Smooth muscle cell of the brain vasculature (primary cell): ENCODE data around the gene FRS2.

ENCODE experiments used
- DNase-seq: peaks from one replicate; pipeline ENCODE4 v3.0.0-alpha.2; 2012; ENCODE audit warnings: low read depth, low spot score

Gene FRS2

DNA sequence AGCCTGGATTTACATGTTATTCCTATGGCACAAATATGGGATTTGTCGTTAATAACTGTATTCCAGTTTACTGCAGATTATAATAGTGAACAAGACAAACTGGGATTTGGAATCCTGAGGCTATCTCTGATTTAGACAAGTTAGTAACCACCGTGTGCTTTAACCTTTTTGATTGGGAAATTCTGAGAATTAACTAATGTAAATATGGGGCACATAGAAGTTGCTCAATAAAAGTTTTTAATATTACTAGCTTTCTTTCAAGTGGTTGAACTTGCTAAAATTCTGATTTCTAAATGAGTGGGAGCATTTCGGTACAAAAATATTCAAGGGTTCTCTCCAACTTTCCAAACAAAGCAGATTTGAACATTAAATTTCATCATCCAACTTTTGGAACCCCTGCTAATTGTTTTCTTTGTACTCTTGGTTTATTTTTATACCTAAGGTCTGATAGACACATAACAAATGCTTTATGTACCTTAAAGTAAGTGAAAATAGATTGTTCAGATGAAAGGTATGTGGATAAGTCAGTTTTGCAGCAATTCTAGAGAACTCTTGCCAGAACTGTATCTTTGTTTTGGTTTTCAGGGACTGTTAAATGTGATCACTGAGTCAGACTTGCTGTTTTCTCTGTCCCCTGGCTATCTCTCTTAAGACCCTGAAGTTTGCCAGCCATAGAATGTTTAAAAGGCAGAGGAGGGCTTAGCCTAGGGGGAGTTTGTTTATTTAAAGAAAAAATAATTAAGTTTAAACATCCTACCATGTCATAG, 57.5 kb downstream of the FRS2 start:
- DNase-seq, result peak; percentile 35

DNA sequence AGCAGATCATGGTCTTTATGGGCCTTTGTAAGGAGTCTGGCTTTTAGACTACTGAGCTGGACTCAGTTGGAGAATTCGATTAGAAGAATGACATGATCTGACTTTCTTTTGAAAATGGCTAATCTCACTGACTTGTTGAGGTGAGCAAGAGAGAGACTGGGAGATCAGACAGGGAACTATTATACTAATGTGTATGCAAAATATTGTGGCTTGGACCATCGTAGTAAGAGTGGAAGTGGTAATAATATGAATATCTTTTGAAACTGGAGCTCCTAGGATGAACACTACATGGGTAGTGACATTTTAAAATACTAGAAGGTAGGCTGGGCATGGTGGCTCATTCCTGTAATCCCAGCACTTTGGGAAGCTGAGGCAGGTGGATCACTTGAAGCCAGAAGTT, 58.8 kb downstream of the FRS2 start:
- no peak for DNase-seq

DNA sequence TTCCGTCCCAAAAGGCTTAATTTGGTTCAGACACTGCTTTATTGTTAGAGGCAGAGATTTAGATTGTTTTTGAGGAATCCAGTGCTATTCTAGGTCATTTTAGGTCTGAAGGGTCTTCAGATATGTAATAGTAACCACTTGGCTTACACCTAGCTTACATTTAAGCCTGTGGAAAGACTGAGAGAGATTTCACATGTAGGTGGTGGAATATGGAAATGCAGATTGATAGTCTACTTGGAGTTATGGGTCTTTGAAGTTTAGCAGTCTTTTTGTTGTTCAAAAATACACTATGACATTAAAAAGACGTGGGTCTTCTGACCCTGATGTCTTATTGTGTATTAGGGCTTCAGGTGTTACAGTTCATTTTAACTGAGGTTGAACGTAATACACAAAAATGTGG, 63.7 kb downstream of the FRS2 start:
- DNase-seq, result no peak

DNA sequence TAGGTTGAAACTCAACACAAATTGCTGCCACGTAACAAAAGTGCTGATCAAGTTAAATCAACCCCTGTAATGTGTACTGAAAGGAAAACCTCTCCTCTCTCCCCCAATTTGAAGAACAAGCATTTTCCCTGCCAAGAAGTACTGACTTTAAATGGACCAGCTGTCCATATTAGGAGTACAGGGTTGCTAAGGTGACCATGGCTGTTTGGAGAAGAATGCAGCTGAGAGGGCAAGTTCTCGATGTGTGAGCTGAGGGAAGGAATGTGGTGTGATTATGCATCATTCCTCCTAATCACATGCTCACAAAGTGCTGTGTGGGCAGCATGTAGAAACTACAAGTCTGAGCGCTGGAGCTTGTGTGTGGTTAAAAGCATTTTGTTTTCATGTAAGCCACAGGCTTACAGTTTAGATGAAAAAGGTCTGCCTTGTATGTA, 64.2 kb downstream of the FRS2 start:
- DNase-seq, result peak; percentile 92

DNA sequence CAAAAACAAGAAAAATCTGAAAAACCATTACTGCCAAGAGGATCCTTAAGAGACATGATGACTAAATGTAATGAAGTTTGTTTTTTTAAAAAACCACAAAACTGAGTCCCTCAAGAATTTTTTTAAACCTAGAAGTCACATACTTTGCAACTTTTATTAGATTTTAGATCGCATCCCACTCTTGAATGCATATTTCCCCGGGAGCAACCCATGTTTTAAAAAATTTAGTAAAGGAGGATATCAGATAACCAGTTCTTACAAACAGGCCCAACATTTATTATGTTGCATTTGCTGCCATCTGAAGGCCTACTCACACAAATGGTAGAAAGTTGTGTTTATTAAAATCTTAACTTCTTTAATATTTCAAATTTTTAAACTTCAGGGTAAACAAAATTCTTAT, 70.8 kb downstream of the FRS2 start:
- no peak for DNase-seq

DNA sequence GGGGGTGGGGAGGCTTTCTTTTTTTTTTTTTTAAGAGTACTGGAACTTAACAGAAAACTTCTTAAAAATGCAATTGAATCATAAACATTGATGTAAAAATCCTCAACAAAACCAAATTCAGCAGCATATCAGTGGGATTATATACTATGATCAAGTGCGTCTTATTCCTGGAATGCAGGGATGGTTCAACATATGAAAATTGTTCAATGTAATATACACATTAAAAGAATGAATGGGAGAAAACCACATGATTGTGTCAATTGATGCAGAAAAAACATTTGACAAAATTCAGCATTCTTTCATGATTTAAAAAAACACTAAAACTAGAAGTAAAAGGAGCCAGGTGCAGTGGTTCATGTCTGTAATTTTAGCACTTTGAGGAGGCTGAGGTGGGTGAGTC, 73.9 kb downstream of the FRS2 start:
- DNase-seq, result no peak

DNA sequence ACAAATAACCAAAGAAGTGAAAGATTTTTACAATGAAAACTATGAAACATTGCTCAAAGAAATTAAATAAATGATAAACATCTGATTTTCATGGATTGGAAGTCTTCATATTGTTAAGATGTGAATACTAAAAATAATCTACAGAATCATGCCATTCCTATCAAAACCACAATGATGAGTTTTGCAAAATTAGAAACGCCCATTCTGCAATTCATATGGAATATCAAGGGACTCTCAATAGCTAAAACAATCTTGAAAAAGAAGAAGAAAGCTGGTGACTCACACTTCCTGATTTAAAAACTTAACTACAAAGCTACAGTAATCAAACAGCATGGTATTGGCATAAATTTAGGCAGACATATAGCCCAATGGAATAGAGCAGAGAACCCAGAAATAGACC, 74.9 kb downstream of the FRS2 start:
- DNase-seq, result no peak

DNA sequence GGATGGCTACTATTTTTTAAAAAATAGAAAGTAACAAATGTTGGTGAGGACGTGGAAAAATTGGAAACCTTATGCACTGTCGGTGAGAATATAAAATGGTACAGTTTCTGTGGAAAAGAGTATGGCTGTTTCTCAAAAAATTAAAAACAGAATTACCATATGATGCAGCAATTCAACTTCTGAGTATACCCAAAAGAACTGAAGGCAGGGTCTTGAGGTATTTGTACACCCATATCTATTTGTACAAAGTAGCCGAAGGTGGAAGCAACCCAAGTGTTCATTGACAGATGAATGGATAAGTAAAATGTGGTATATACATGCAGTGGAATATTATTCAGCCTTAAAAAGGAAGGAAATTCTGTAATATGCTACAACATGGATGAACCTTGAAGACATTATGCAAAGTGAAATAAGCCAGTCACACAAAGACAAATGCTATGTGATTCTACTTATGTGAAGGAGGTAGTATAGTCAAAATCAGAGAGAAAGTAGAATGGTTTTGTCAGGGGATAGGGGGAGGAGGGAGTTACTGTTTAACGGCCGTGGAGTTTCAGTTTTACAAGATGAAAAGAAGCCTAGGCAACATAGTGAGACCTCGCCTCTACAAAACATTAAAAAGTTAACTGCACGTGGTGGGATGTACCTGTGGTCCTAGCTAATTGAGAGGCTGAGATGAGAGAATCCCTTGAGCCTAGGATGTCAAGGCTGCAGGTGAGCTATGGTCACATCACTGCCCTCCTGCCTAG, 76.7 kb downstream of the FRS2 start:
- DNase-seq, result no peak

DNA sequence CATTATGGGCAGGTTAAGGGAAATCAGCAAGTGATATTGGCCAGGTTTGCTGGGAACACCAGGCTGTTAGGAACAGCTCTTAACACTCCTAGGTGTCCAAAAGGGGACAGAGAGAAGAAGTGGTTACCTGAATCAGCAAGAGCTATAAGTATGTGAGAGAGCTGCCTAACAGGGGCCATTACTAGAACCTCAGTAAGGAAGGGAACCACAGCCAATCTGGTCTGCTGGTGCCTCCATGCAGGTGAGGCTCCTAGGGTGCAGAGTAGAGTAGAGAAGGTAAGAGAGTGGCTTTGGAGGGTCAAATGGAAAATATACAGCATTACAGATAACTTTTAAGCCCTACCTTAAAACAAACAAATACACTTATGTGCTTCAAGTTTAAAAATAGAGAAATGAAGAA, 78.5 kb downstream of the FRS2 start:
- no peak for DNase-seq

DNA sequence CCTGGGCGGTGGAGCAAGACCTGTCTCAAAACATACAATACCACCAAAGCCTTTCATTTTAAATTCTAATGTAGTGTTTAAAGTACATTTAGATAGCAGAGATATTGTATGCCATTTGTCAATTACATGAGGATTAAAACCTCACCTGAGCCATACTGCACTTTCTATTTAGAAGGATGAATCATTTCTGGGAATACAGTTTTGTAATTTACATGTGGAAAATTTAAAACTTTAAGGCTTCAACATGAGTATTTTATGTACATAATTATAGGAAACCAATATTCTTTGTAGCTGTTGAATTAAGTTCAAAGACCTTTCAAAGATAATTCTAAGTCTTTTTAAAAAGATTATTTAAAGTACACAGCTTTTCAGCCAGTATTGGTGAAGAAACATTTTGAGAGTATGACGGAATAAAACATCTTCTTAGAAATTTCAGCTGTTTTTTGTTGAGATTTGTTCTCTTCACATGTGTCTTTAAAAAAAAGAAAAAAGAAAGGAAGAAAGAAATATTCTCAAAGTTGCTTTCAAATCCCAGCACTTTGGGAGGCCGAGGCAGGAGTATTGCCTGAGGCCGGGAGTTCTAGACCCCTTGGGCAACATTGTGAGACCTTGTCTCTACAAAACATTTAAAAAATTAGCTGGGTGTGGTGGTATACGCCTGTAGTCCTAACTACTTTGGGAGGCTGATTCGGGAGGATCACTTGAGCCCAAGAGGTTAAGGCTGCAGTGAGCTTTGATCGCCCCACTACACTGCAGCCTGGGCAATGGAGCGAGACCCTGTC, 80.6 kb downstream of the FRS2 start:
- no peak for DNase-seq

DNA sequence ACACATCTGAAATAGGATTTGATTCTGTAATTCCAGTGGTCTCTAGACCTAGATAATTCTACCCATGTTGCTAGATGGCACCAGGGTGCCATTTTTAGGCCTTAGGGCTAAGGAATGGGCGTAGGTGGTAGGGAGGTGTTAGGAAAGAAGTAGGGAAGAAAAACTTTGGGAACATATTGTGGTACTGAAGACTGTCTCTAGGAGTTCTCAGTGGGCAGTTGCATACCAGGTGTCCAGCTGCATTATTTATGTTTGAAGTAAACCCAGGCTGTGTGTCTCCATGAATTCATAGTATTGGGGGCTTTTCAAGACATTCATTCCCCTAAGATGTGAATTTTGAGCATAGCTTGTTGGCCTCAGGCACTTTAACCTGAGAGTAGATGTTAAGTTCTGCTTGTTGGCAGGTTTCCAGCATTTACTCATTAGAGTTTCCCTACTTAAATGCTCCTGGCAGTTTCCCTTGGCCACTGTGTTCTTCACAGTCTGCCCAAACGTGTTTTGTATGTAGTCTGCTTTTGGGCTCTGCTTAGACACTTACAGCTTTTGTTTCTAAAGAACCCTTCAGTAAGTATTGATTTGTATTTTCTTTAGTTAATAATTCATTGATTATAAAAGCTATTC, 83.5 kb downstream of the FRS2 start:
- no peak for DNase-seq

DNA sequence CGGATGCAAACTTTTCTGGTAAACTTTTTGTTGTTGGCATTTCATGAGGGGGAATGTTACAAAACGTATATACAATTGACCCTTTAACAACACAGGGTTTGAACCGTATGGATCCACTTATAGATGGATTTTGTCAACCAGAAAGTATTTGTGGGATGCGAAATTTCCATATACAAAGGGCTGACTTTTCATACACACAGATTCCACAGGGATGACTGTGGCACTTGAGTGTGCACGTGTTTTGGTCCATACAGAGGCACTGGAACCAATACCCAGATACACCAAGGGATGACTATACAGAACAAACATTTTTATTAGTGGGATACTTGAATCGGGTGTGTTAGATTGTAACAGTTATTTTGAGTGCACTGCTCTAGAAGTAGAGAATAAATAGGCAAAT, 85.3 kb downstream of the FRS2 start:
- no peak for DNase-seq

DNA sequence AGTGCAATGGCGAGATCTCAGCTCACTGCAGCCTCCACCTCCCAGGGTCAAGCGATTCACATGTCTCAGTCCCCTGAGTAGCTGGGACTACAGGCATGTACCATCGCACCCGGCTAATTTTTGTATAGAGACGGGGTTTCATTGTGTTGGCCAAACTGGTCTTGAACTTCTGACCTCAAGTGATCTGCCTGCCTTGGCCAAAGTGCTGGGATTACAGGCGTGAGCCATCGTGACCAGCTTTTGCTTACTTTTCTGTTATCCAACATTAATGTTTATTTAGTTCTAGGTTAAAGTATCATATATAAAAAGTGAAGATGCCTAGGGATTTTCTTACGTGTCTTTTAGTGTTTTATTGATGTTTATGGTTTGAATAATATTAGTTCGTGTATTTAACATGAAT, 86.2 kb downstream of the FRS2 start:
- DNase-seq, result no peak

DNA sequence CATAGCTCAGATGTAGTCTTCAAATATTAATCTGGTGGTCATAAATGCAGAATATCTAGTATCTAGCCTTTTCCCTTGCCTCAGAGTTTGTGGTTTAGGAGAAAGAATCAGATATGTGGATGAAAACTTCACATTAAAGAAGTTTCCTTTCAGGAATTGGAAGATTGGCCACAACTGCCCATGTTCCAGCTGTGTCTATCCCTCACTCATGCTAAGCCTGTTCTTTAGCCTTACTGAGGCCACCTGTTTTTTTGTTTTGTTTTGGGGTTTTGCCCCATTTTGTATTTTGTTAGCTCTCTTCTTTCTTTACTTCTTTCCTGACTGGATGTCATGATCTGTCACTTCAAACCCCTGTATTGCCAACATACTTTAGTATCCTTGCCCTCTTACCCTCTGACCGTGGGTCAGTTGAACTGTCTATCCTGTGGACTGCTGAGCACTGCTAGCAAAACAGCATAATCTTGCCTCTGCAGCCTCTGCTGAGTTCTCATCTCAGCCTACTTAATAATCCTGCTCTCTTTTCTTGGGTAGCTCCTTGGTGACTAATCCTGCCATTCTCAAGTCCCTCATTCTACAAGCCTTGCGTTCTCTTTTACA, 93.1 kb downstream of the FRS2 start:
- DNase-seq, result no peak

DNA sequence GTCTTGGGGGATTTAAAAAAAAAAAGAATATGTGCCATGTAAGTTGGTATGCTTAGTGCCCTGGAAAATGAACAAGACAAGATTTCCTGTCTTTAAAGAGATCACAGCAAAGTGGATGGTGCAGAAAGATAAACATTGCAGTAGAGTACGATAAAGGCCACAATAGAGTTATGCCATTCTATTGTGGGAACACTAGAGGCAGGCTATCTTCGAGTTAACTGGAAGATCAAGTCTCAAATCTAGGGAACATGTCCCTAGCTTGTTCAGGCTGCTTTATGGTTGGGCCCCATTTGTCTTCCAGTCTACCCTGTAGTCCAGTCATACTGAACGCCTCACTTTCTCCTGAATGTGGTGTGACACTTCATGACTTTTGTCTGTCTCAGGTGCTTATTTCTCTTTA, 96.4 kb downstream of the FRS2 start:
- no peak for DNase-seq

DNA sequence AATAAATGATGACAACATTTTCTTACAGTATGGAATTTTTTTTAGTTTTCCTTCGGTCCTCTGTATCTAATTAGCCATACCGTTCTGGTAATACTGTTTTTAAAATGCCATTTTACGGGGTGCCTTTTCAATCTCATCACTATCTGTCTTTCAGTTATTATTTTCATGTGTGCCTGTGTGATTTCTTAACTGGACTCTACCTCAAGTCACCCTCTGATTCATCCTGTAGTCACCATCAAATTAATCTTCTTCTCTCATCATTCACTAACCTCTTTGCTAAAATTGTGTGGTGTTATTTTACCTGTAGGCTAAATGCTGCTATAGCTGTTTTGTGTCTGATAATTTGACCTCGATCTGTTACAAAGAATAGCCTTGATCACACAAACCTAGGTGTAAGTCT, 99.0 kb downstream of the FRS2 start:
- DNase-seq, result no peak

DNA sequence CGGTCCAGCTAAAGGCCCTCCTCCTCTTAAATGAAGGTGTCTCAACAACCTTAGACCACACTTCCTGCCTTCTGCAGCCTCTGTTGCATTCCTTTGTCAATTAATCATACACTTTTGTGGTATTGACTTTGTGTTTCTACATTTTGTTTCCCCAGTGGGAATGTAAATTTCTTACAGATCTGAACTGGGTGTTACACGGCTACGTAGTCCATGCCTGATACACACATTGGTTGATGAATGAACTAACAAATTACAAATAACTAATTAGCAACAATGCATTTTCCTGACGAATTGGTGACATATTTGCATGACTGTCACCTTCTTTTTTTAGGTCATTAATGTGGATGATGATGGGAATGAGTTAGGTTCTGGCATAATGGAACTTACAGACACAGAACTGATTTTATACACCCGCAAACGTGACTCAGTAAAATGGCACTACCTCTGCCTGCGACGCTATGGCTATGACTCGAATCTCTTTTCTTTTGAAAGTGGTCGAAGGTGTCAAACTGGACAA, 99.9 kb downstream of the FRS2 start:
- DNase-seq, result no peak

DNA sequence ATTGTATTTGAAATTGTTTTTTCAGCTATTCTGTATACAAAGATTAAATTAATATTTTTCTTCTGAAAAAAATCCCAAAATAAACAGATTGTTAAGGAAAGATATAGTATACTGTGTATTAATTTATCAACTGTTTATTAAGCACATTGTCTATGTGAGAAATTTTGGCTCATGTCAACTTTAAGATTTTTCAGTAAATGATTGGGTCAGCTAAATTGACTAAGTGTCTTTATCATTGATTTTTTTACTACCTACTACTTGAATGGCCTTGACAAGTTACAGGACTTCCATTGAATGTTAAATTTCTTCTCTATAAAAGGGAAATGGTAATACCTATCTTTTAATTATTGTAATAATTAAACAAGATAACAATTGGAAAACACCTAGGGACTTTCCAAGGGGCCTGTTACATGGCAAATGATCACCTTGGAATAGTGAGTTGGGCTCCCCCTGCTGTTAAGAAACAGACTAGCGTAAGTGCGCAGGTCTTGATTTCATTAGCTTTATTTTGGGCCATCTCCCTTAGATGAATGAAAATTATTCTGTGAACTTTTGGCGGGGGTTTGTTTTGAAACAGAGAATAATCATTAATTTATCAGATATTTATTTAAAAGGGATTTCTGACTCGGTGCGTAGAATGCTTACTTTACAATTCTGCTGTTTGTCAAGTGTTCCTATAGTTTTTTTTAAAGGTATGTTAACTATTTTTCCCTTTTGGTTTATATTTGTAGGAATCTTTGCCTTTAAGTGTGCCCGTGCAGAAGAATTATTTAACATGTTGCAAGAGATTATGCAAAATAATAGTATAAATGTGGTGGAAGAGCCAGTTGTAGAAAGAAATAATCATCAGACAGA, 100.6 kb downstream of the FRS2 start:
- DNase-seq, result no peak

DNA sequence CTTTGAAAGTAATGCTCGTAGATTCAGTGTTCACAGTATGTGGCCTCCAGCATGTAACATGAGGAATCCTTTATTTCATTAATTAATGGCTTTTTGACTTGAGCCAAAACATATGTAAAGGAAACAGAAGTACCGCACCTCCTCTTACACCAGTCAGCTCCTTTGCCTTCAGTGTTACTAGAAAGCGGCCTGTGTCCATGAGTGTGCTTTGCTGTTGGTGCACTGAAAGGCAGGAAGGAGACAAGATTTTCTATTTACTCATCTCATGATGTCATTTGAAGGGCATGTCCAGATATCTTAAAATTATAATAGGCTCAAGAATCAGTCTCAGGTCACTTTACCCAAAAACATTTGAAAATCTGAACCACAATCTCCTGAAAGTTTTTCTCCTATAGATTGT, 105.2 kb downstream of the FRS2 start:
- no peak for DNase-seq

DNA sequence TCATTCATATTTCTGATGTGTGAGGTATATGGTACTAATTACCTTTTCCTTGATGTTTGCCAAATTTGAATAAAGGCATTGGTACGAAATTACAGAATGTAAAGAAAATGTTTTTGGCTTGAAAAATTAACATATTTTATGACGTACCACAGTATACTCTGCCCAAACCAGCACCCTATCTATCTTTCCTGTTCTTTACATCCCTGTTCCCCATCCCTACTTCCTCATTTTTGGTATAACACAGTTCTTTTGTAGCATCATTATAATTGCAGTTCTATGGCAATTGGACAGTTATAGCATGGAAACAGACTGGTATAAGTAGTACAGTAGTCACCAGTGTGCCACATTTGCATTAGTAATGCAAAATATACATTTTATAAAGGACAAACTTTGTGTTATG, 108.1 kb downstream of the FRS2 start:
- no peak for DNase-seq

DNA sequence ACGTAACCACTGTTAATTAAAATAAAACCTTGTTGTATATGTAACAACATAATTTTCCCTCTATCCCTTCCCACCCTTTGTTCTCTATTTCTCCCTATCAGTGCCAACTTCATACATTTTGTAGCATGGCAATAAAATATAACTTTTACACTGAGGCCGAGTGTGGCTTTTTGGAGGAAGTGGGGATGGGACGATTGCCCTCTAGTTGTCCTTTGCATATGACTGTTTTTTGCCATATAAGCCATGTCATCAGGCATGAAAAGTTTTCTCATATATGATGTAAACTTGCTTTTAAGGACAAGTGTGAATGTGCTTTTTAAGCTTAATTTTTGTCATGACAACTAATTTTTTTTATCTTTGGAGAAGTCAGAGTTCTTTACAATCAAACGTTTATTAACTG, 108.8 kb downstream of the FRS2 start:
- DNase-seq, result no peak
